ENCODE measurements around the gene CLEC19A.

CLEC19A gene

DNA sequence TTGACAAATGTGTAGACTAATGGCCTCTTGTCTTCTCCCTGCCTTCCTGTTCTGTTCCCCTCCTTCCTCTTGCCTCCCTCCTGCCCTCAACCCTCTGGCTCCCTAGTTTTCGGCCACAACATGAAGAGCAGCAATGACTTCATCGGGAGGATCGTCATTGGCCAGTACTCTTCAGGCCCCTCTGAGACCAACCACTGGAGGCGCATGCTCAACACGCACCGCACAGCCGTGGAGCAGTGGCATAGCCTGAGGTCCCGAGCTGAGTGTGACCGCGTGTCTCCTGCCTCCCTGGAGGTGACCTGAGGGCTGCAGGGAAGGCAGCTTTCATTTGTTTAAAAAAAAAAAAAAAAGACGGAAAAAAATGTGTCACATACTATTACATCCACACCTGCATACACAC, 18.8 kb upstream of the CLEC19A start:
- TF ChIP-seq, protein P1, sequence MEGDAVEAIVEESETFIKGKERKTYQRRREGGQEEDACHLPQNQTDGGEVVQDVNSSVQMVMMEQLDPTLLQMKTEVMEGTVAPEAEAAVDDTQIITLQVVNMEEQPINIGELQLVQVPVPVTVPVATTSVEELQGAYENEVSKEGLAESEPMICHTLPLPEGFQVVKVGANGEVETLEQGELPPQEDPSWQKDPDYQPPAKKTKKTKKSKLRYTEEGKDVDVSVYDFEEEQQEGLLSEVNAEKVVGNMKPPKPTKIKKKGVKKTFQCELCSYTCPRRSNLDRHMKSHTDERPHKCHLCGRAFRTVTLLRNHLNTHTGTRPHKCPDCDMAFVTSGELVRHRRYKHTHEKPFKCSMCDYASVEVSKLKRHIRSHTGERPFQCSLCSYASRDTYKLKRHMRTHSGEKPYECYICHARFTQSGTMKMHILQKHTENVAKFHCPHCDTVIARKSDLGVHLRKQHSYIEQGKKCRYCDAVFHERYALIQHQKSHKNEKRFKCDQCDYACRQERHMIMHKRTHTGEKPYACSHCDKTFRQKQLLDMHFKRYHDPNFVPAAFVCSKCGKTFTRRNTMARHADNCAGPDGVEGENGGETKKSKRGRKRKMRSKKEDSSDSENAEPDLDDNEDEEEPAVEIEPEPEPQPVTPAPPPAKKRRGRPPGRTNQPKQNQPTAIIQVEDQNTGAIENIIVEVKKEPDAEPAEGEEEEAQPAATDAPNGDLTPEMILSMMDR (conservative IDR thresholded peaks at IDR 0.05; ENCODE audit: low read depth, low read length) = no peak
- no peak overlapping the region for H3K4me3 ChIP-seq (ENCODE audit: low read length)
- DNase-seq (ENCODE audit: low read depth) = no peak

- no peak overlapping the region for H3K4me3 ChIP-seq (ENCODE audit: low read length)
- TF ChIP-seq, protein P1 (conservative IDR thresholded peaks at IDR 0.05; ENCODE audit: low read depth, low read length) = no peak
- DNase-seq (ENCODE audit: low read depth) = no peak
Observed at GRCh38 chr16:19269098-19269497, 16.4 kb upstream of the CLEC19A start.

DNA sequence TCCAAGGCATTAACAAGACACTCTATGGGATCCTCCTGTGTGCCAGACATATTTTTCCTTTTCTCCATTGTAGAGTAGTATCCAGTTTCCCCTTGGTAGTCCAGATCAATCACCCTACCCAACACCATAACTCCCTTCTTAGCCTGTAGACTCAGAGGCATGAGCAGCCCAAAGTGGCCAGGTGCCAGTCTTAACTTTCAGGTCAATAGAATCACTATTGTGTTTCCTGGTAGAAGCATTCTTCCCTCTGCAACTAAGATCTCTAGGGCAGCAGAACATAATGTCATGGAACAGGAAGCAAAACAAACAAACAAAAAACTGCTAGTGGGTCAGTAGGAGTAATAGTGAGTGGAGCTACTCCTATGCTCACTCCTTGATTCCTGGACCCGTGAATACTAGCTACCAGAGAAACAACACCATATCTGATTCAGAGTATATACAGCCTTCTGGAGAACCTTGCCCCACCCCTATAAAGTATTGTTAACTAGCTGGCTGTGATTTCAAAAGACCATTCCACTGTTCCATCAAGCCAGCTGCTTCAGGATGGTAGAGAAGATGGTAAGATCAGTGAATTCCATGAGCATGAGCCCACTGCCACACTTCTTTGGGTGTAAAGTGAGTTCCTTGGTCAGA, 11.2 kb upstream of the CLEC19A start:
- TF ChIP-seq, protein P1 (conservative IDR thresholded peaks at IDR 0.05; ENCODE audit: low read depth, low read length) = no peak
- no peak for DNase-seq (ENCODE audit: low read depth)
- H3K4me3 ChIP-seq (ENCODE audit: low read length) = no peak overlapping the region

- TF ChIP-seq, protein P1 (conservative IDR thresholded peaks at IDR 0.05; ENCODE audit: low read depth, low read length) = no peak
- H3K4me3 ChIP-seq (ENCODE audit: low read length) = no peak overlapping the region
- DNase-seq (ENCODE audit: low read depth) = no peak
Observed at GRCh38 chr16:19278403-19278802, 7.1 kb upstream of the CLEC19A start.

- TF ChIP-seq, protein P1 (conservative IDR thresholded peaks at IDR 0.05; ENCODE audit: low read depth, low read length) = no peak
- H3K4me3 ChIP-seq (ENCODE audit: low read length) = no peak overlapping the region
- DNase-seq (ENCODE audit: low read depth) = no peak
Observed at GRCh38 chr16:19281246-19281645, 4.3 kb upstream of the CLEC19A start.

- no peak overlapping the region for H3K4me3 ChIP-seq (ENCODE audit: low read length)
Observed at GRCh38 chr16:19282101-19282500, 3.4 kb upstream of the CLEC19A start.

GRCh38 chr16:19283637-19284036, 1.9 kb upstream of the CLEC19A start:
- H3K4me3 ChIP-seq (ENCODE audit: low read length) = no peak overlapping the region
- TF ChIP-seq, protein P1 (conservative IDR thresholded peaks at IDR 0.05; ENCODE audit: low read depth, low read length) = no peak
- DNase-seq (ENCODE audit: low read depth) = no peak

More at GRCh38 chr16:19282101-19282500, 3.4 kb upstream of the CLEC19A start:
- no peak for DNase-seq (ENCODE audit: low read depth)
- TF ChIP-seq, protein P1 (conservative IDR thresholded peaks at IDR 0.05; ENCODE audit: low read depth, low read length) = no peak
